ENCODE measurements around the gene MARCHF4. TPM values are rescaled to one million over a fixed set of nuclear protein-coding genes. Genes with fewer than 3 reads are reported as not detected.
A peak's percentile ranks its signal among the peaks of the same experiment; 100 is the strongest.

MARCHF4 gene
- total and polyA plus RNA-seq, 11 donors = 0.01 to 0.56 (median 0.14) TPM; not detected in 6

DNA sequence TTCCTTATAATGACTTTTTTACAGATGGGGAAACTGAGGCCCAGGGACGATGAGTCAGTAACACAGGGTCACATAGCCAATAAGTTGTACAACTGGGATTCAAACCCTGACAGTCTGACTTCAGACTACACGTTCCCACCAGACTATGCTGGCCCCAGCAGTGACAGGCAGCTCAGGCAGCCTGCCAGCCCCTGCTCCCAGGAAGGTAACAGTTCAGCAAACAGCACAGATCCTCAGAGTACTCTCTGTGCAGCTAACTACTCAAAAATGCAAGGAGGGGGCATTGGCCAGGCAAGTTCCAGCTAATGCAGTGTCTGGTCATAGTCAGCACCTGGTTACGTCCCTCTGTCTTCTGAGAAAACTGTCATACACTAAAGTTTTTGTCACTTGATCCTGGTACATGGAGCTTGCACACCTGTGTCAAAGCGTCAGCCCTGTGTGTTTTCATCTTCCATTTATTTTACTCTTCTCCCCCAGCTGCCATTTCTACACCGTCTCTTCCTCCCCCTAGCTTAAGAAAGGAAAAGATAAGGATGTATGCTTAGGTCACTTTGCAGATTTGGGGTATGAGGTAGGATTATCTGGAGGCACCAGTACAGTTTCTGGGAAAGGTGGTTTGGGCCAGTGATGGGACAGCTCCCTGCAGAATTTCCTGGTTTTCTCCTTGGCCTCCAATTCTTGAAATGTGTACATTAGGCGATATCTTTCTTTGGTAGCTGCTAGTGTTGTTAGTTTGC, 44.5 kb upstream of the MARCHF4 start:
- Histone ChIP-seq H3K27me3 (no peaks in the 10 kb centered on the region), H3K9me3 (no peaks in the 10 kb centered on the region), H3K4me1 (peaks cover 0 to 28% (median 9%) of the 10 kb centered on the region in 12 donors), H3K36me3 (peaks cover 0 to 67% (median 56%) of the 10 kb centered on the region in 9 donors), H3K27ac (no peak overlapping the region), H3K4me3 (no peak overlapping the region)
- intact Hi-C loops (cut with DNase I) = no loop called here
- DNase-seq (peak in 1 of 5 donors; percentile 46), ATAC-seq (no peak)
- TF ChIP-seq, protein P1, sequence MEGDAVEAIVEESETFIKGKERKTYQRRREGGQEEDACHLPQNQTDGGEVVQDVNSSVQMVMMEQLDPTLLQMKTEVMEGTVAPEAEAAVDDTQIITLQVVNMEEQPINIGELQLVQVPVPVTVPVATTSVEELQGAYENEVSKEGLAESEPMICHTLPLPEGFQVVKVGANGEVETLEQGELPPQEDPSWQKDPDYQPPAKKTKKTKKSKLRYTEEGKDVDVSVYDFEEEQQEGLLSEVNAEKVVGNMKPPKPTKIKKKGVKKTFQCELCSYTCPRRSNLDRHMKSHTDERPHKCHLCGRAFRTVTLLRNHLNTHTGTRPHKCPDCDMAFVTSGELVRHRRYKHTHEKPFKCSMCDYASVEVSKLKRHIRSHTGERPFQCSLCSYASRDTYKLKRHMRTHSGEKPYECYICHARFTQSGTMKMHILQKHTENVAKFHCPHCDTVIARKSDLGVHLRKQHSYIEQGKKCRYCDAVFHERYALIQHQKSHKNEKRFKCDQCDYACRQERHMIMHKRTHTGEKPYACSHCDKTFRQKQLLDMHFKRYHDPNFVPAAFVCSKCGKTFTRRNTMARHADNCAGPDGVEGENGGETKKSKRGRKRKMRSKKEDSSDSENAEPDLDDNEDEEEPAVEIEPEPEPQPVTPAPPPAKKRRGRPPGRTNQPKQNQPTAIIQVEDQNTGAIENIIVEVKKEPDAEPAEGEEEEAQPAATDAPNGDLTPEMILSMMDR (IDR thresholded peaks at IDR 0.05) = no peak
- TF ChIP-seq POLR2A (IDR thresholded peaks at IDR 0.05) = no peak
- WGBS, 4 donors = 75 to 86% (median 83%) methylated on average over 6 of the region's 6 CpGs

DNA sequence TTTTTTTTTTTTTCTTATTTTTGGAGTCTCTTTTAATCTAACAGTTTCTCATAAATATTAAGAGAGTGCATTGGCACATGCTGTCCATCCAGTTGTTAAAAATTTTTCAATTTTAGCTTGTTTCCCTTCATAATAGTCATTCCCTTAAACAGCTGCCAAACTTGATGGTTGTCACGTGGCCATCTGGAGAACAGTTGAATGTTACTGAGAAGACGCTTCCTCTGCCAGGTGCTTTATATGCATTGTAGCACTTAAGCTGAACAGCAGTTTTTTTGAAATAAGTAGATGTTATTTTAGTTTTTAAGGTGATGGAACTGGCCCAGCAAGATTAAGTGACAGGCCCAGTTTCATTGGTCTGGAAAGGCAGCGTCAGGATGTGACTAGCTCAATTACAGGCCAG, 43.3 kb upstream of the MARCHF4 start:
- TF ChIP-seq, protein P1 (IDR thresholded peaks at IDR 0.05) = no peak
- no peak for TF ChIP-seq POLR2A (IDR thresholded peaks at IDR 0.05)
- whole genome bisulfite sequencing, 4 donors = 61 to 77% (median 65%) methylated on average over 3 of the region's 3 CpGs
- Histone ChIP-seq H3K9me3 (no peaks in the 10 kb centered on the region), H3K27ac (no peak overlapping the region), H3K4me1 (peaks cover 0 to 28% (median 9%) of the 10 kb centered on the region in 12 donors), H3K36me3 (peaks cover 0 to 55% (median 44%) of the 10 kb centered on the region in 9 donors), H3K4me3 (no peak overlapping the region), H3K27me3 (no peaks in the 10 kb centered on the region)
- intact Hi-C loops (cut with DNase I) = no loop called here
- DNase-seq = no peak
- ATAC-seq = no peak

GRCh38 chr2:216414772-216415319, 42.6 kb upstream of the MARCHF4 start:
- H3K27me3 ChIP-seq = peaks cover 0 to 2% (median 0%) of the 10 kb centered on the region in 9 donors
- ATAC-seq = no peak
- peaks cover 0 to 48% (median 37%) of the 10 kb centered on the region in 9 donors for H3K36me3 ChIP-seq
- WGBS, 4 donors = 92 to 98% (median 94%) methylated on average over 3 of the region's 3 CpGs
- no peak overlapping the region for H3K4me3 ChIP-seq
- TF ChIP-seq, protein P1 (IDR thresholded peaks at IDR 0.05) = no peak
- no peak for TF ChIP-seq POLR2A (IDR thresholded peaks at IDR 0.05)
- peaks cover 0 to 28% (median 9%) of the 10 kb centered on the region in 12 donors for H3K4me1 ChIP-seq
- DNase-seq = no peak
- H3K9me3 ChIP-seq = no peaks in the 10 kb centered on the region
- no peak overlapping the region for H3K27ac ChIP-seq
- intact Hi-C loops (cut with DNase I) = loop anchor here in 1 of 10 donors (5.0 kb wide), 1 partner anchor 82 kb away; the partner anchor contains the start of gene RPL37A

DNA sequence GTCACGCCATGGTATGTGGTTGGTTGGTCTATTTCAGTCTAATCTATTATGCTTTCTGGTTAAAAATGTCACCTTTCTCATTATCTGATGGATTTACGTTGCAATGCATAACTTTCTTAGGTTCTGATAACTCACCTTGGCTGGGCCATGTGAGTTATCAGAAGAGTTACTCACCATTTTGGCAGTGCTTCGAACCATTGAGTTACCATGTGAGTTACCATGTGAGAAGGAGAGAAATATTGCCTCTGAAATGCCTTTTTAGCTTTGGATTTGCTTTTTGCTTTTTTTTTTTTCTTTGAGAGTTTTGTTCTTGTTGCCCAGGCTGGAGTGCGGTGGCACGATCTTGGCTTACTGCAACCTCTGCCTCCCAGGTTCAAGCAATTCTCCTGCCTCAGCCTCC, 41.6 kb upstream of the MARCHF4 start:
- H3K4me3 ChIP-seq = no peak overlapping the region
- H3K27ac ChIP-seq = no peak overlapping the region
- peaks cover 0 to 5% (median 0%) of the 10 kb centered on the region in 9 donors for H3K27me3 ChIP-seq
- WGBS, 4 donors = 85 to 90% (median 87%) methylated on average over 5 of the region's 5 CpGs
- no peak for ATAC-seq
- TF ChIP-seq POLR2A (IDR thresholded peaks at IDR 0.05) = no peak
- TF ChIP-seq, protein P1 (IDR thresholded peaks at IDR 0.05) = no peak
- H3K36me3 ChIP-seq = peaks cover 0 to 38% (median 27%) of the 10 kb centered on the region in 9 donors
- DNase-seq = no peak
- H3K9me3 ChIP-seq = no peaks in the 10 kb centered on the region
- H3K4me1 ChIP-seq = peaks cover 0 to 28% (median 9%) of the 10 kb centered on the region in 12 donors
- intact Hi-C loops (cut with DNase I) = loop anchor here in 1 of 10 donors (5.0 kb wide), 1 partner anchor 83 kb away; the partner anchor contains the start of gene RPL37A
